ENCODE results near the gene EPHA5. TPM values are rescaled to one million over a fixed set of nuclear protein-coding genes. Genes with fewer than 3 reads are reported as not detected.

EPHA5 gene
- polyA plus RNA-seq, 3 donors, result not detected

- H4K20me1 ChIP-seq (ENCODE audit: insufficient read depth, low read length), result no peaks in the 10 kb centered on the region
- H3K36me3 Mint-ChIP-seq, result no peaks in the 10 kb centered on the region
- TF ChIP-seq, protein P1, sequence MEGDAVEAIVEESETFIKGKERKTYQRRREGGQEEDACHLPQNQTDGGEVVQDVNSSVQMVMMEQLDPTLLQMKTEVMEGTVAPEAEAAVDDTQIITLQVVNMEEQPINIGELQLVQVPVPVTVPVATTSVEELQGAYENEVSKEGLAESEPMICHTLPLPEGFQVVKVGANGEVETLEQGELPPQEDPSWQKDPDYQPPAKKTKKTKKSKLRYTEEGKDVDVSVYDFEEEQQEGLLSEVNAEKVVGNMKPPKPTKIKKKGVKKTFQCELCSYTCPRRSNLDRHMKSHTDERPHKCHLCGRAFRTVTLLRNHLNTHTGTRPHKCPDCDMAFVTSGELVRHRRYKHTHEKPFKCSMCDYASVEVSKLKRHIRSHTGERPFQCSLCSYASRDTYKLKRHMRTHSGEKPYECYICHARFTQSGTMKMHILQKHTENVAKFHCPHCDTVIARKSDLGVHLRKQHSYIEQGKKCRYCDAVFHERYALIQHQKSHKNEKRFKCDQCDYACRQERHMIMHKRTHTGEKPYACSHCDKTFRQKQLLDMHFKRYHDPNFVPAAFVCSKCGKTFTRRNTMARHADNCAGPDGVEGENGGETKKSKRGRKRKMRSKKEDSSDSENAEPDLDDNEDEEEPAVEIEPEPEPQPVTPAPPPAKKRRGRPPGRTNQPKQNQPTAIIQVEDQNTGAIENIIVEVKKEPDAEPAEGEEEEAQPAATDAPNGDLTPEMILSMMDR (IDR thresholded peaks at IDR 0.05), result no peak
- no peak overlapping the region for H3K4me3 ChIP-seq (replicated peaks in 1 of 3; ENCODE audit: low read depth in 2 of 3, low read length in 3 of 3)
- H3K4me1 Mint-ChIP-seq, result no peaks in the 10 kb centered on the region
- no peaks in the 10 kb centered on the region for H3K9me3 ChIP-seq (replicated peaks in 1 of 2; ENCODE audit: control insufficient read depth in 1 of 2, insufficient read depth in 1 of 2, low read length in 2 of 2)
- WGBS (ENCODE audit: insufficient coverage), result 100% methylated on average over 1 of the region's 3 CpGs
- no peak overlapping the region for H3K4me2 ChIP-seq (replicated peaks; ENCODE audit: extremely low read depth, low read length, poor library complexity, severe bottlenecking)
- no peak overlapping the region for H3K9ac ChIP-seq (ENCODE audit: insufficient read depth, low read length, poor library complexity, severe bottlenecking)
- no peaks in the 10 kb centered on the region for H3K4me1 ChIP-seq (ENCODE audit: control insufficient read depth in 1 of 2, insufficient read depth in 2 of 2, low read length in 2 of 2)
- no peaks in the 10 kb centered on the region for H3K79me2 ChIP-seq (ENCODE audit: insufficient read depth, low read length)
- intact Hi-C loops (cut with micrococcal nuclease), result no loop called here
- H3K27ac ChIP-seq (ENCODE audit: low read depth in 1 of 2, low read length in 2 of 2), result no peak overlapping the region
- no peaks in the 10 kb centered on the region for H3K27me3 Mint-ChIP-seq (ENCODE audit: low read depth in 3 of 3)
- H3K9me3 Mint-ChIP-seq, result no peaks in the 10 kb centered on the region
- DNase-seq, result no peak
- H3K27me3 ChIP-seq (ENCODE audit: control insufficient read depth in 2 of 2, insufficient read depth in 2 of 2, low read length in 2 of 2), result no peaks in the 10 kb centered on the region
- no peak overlapping the region for H2AFZ ChIP-seq (ENCODE audit: insufficient read depth, low read depth, low read length, poor library complexity, severe bottlenecking)
- H3K36me3 ChIP-seq (replicated peaks in 1 of 2; ENCODE audit: control insufficient read depth in 1 of 2, insufficient read depth in 2 of 2, low read length in 2 of 2), result no peaks in the 10 kb centered on the region
- H3K27ac Mint-ChIP-seq, result no peak overlapping the region
- H3K4me3 Mint-ChIP-seq, result no peak overlapping the region
Observed at GRCh38 chr4:65600656-65601055, 69.6 kb downstream of the EPHA5 start.

GRCh38 chr4:65599340-65599739 is 70.9 kb downstream of the EPHA5 start:
- DNase-seq, result no peak
- no peaks in the 10 kb centered on the region for H3K4me1 ChIP-seq (ENCODE audit: control insufficient read depth in 1 of 2, insufficient read depth in 2 of 2, low read length in 2 of 2)

More at GRCh38 chr4:65599340-65599739, 70.9 kb downstream of the EPHA5 start:
- no peak overlapping the region for H3K9ac ChIP-seq (ENCODE audit: insufficient read depth, low read length, poor library complexity, severe bottlenecking)
- H2AFZ ChIP-seq (ENCODE audit: insufficient read depth, low read depth, low read length, poor library complexity, severe bottlenecking), result no peak overlapping the region
- H3K4me3 ChIP-seq (replicated peaks in 1 of 3; ENCODE audit: low read depth in 2 of 3, low read length in 3 of 3), result no peak overlapping the region
- intact Hi-C loops (cut with micrococcal nuclease), result no loop called here
- no peaks in the 10 kb centered on the region for H4K20me1 ChIP-seq (ENCODE audit: insufficient read depth, low read length)
- TF ChIP-seq, protein P1 (IDR thresholded peaks at IDR 0.05), result no peak
- Mint-ChIP-seq H3K4me3 (no peak overlapping the region), H3K27me3 (ENCODE audit: low read depth in 3 of 3) (no peaks in the 10 kb centered on the region), H3K36me3 (no peaks in the 10 kb centered on the region), H3K27ac (no peak overlapping the region), H3K4me1 (no peaks in the 10 kb centered on the region), H3K9me3 (peaks cover 0 to 2% (median 0%) of the 10 kb centered on the region in 7 donors)
- no peaks in the 10 kb centered on the region for H3K79me2 ChIP-seq (ENCODE audit: insufficient read depth, low read length)
- H3K27ac ChIP-seq (ENCODE audit: low read depth in 1 of 2, low read length in 2 of 2), result no peak overlapping the region
- H3K36me3 ChIP-seq (replicated peaks in 1 of 2; ENCODE audit: control insufficient read depth in 1 of 2, insufficient read depth in 2 of 2, low read length in 2 of 2), result no peaks in the 10 kb centered on the region
- no peaks in the 10 kb centered on the region for H3K9me3 ChIP-seq (replicated peaks in 1 of 2; ENCODE audit: control insufficient read depth in 1 of 2, insufficient read depth in 1 of 2, low read length in 2 of 2)
- no CpG with 5 or more reads among the region's 2 CpGs for WGBS (ENCODE audit: insufficient coverage)
- no peaks in the 10 kb centered on the region for H3K27me3 ChIP-seq (ENCODE audit: control insufficient read depth in 2 of 2, insufficient read depth in 2 of 2, low read length in 2 of 2)
- no peak overlapping the region for H3K4me2 ChIP-seq (replicated peaks; ENCODE audit: extremely low read depth, low read length, poor library complexity, severe bottlenecking)
